GM19240 (cell line): ENCODE measurements around the gene ADAM19.

Experiments used
- DNase-seq: peaks from one replicate; pipeline ENCODE4 v3.0.0; 2011; ENCODE audit warnings: low spot score; ENCODE audit not compliant: insufficient read length

The ADAM19 gene

GRCh38 chr5:157464519-157465171 lies 110.9 kb downstream of the ADAM19 start:
- peak; percentile 45 for DNase-seq

DNA sequence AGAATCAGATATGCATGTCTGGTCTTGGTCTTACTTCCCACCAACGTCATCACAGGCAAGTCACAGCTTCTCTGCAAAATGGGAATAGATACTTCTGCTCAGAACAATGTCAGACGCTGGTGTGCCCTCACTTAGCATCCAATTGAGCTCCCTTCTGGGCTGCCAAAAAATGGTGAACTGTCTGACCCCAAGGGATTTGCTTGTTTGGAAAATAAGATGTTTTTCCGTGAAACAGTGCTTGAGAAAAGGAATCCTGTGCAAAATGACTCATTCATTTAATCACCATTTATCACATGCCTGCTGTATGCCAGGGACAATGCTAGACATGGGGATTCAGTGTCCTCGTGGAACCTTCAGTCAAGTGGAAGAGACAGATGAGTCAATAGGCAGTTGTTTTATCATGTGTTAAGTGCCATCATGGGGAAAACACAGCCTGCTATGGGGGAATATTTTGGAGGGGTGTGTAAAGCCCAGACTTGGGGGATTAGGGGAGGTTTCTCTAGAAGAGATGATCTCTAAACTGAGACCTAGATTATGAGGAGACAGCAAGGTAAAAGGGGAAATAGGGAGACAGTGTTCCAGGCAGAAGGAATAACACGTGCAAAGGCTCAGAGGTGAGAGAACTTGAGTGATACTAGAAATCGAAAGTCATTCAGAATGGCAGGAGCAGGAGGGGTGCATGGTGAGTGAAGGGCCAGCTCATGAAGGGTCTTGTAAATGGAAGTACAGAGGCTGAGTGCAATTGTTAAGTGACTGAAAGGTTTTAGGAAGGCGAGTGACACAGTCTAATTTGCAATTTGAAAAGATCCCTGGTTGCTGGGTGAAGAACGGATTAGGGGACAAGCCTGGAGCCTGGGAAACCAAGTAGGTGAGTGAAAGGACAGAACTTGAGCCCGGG lies 111.7 kb downstream of the ADAM19 start:
- no peak for DNase-seq

DNA sequence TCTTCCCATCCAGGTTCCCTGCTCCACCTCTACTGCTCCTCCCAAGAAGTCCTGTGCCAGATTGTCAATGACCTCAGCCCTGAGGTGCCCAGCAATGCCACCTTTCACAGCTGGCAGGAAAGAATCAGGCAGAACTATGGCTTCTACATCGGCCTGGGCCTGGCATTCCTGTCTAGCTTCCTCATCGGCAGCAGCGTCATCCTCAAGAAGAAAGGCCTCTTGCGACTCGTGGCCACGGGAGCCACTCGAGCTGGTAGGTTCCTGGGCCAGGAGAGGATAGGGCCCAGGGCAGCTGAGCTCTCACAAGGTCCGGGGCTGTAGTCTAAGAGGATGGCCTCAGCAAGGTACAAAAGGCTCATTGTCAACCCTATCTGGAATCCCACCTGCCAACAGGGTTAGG lies 112.5 kb downstream of the ADAM19 start:
- DNase-seq = no peak

DNA sequence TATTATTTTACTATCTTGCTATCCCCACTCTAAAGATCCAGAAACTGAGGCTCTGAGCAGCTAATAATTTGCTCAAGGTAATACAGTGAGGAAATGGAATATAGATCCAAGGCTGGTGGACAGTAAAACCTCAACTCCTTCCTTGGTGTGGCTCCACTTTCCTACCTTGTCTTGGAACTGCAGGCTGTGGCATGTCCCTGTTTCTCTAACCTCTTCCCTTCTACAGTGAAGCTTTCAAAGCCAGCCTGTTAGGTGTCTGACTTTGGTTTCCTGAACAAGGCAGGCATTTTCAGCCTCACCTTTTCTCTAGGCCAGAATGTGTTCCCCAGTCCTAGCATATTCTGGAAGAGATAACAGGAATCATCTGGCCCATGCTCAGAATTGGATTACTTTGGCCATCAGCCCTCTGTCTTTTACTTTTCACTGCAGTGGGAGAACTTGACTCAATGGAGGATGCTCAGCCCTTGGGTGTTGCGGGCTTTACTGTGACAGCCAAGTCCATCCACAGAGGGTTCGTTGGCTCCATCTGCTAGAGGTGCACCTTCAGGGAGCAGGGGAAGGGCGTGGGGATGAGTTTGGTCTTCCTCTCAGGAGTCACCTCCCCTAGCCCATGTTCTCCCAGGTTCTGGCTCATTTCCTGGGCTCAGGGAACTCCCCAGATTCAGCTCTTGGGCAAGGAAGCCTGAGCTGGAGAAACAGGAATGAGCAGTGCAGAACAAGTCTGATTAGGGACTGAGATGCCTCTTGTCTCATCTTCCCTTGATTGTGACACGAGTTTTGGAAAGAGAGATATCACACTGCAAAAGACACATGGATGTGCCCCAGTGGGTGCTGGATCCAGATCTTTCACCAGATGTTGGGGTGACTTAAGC lies 114.4 kb downstream of the ADAM19 start:
- DNase-seq = no peak

GRCh38 chr5:157459715-157460599 lies 115.6 kb downstream of the ADAM19 start, which contains the start of gene NIPAL4:
TSS of gene NIPAL4 (plus strand) at chr5:157460213. CDS start at chr5:157460321, 108 bp downstream.
- DNase-seq = no peak

DNA sequence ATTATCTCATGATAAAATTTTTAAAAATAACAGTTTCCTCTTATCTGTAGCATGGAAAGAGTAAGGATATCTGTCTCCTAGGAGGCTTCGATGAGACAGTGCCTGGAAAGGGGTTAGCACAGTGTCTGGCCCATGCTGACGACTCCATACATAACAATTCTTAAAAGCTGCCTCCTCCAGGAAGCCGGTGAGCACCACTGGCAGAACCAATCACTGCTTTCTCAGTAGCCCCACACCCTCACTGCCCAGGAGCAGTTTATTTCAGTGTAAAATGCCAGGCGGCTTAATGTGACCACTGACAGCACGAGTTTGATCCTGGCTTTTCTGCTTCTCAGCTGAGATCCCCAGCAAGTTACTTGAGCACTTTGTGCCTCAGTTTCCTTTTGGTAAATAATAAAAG lies 116.7 kb downstream of the ADAM19 start:
- no peak for DNase-seq

DNA sequence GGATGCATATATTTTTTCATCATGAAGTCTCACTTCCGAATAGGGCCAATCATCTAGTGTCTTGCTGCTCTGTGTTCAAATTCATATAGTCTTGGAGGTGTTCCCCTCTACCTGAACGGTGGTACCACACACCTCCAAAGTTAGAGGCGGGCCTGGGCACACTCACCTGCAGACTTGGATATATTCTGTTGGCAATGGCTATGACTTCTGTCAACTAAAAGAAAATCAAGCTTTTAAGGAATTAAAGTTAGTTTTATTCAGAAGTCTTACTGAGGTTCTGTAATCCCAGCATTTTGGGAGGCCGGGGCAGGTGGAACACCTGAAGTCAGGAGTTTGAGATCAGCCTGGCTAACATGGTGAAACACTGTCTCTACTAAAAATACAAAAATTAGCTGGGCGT lies 118.2 kb downstream of the ADAM19 start:
- no peak for DNase-seq

- DNase-seq = no peak
Observed at GRCh38 chr5:157456301-157456700, 119.3 kb downstream of the ADAM19 start.

DNA sequence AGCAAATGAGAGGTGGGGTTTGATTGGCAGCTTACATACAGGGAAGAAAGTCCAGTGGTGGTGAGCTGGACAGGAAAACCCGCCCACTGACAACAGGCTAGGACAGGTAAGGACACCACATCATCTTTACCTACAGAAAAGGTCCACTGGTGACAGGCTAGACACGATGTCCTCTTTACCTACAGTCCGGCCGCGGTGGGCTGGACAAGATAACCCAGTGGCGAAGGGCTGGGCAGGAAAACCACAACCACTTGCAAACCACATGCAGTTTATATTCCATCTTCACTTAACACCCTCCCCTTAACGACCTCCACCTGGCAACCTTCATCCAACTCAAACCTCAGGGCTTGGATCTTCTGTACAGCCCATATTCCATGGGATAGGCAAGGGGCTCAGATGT lies 120.5 kb downstream of the ADAM19 start:
- DNase-seq = no peak

DNA sequence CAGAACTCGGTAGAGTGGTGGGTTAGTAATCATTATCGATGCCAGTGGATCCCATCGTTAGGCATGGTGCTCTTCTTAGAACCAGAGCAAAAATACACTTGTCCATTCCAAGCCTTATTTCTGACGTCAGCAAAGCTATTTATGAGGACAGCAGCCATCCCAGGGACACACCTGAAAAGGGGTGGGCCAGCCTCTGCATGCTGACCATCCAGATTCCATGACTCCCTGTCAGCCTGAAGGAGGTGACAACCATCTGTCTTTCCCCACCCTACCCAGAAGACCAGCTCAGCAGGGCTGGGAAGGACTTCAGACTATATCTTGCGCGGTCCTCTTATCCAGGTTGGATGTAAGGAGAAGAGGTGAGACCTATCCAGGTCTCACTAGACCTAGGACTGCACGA lies 121.3 kb downstream of the ADAM19 start:
- DNase-seq = no peak

DNA sequence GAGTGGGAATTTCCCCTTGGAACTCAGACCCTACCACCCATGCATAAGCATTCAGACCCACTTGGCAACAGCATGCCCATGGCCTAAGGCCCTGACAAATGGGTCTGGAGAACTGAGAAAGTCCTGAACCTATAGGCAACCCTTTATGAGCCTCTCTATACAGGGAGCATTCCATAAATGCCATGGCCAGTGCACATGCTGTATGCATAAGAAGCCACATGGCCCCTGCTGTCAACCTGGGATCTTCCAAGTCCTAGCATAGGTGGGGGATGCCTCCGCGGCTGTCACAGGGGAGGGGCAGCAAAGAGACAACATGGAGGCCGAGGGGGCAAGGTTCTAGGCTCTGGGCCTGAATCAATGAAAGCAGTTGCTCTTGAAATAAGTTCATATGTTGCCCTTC lies 123.8 kb downstream of the ADAM19 start:
- DNase-seq = no peak

DNA sequence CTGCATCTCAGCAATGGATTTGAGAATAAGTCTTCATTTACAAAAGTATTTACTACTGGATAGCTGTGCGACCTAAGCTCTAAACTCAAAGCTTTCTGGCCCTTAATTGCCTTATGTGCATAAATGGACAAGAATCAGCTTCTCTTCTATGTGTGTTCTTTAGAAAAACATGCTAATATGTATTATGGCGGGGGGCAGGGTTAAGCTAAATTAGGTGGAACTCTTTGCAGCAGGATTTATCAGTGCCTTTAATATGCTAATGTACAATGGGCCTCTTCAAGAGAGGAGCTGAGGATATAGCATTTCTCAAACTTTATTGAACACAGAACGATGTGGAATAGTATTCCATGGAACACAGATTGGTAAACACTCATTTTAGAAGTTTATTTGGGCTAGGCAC lies 125.6 kb downstream of the ADAM19 start:
- no peak for DNase-seq

GRCh38 chr5:157449011-157449723 lies 126.4 kb downstream of the ADAM19 start:
- no peak for DNase-seq

DNA sequence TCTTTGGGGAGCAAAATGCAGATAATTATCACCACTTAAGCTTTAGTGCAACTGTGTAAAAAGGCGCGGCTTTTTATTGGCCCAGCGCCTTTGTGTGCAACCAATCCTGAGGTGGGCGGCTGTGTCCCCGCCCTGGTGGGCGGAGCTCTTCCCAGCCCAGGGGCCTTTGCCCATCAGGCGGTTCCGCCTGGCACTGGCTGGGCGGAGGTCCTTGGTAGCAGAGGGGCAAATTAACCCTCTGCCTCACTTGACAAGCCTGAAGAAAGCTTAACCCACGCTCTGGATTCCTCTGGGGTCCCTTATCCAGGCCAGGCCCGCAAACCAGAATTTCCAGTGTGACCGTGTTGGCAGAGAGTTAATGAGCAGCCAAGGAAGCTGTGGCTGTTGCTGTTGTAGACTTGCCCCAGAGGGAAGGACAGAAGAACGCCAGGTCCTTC lies 128.4 kb downstream of the ADAM19 start:
- no peak for DNase-seq

GRCh38 chr5:157446412-157446935 lies 129.1 kb downstream of the ADAM19 start:
- DNase-seq = no peak

DNA sequence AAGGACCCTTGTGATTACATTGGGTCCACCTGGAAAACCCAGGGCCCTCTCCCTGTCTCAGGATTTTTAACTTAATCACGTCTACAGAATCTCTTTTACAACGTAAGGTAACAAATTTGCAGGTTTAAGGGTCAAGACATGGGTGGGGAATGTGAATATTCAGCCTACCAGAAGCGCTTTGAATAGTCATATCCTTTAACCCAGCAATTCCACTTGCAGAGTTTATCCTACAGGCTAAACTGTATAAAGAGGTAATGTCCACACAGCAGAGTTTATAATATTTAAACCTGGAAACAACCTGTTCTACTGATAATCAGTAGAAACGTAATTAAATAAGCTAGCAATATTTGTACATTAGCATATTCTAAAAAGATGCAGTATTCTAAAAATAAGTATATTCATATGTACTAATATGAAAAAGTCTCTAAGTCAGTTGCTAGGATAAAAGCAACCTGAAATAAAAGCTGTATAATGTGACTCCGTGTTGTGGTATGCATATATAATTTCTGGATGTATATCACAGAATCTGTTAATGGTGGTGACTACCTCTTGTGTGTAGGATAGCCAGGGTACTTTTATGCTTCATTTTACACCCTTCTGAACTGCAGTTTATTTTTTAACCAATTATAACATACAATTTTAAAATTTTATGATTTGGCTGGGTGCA lies 129.7 kb downstream of the ADAM19 start:
- DNase-seq = no peak

DNA sequence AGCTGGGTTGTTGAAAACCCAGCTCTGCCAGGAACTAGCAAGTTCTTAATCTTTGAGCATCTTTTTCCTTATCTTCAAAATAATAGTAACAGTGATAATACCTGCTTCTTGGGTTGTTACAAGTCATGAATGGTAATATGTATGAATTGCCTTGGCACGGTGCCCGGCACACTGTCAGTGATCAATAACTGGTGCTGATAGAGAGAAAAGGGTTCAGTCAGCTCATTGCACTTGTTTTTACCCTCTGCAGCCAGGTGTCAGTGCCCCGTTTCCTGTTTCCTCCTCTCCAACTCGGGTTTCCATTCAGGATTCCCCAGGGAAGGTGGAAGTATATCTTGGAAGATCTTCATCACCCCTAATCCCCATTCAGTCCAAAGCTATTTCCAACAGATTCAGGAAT lies 131.4 kb downstream of the ADAM19 start:
- no peak for DNase-seq

GRCh38 chr5:157443041-157443549 lies 132.5 kb downstream of the ADAM19 start:
- no peak for DNase-seq

GRCh38 chr5:157434096-157434495 lies 141.5 kb downstream of the ADAM19 start:
- DNase-seq = no peak
